HCT116 (cell line): ENCODE results near the gene CCNJL. TPM values are rescaled to one million over a fixed set of nuclear protein-coding genes. Genes with fewer than 3 reads are reported as not detected.

Experiments used
- ATAC-seq: fragments of 200-7000 bp; cut with Tn5 transposase; 2 replicates; pipeline ENCODE4 v1.9.1; 2020; ENCODE audit warnings: mild to moderate bottlenecking, moderate library complexity
- BruUV-seq: library from RNA; stranded (reverse); fragments of 400-500 nt; replicated peaks from 2 replicates; lab custom pipeline; 2021; lab: Mats Ljungman, UMichigan
- CTCF ChIA-PET: fragments of 300-600 bp; sonication (Branson Sonifier 250); formaldehyde crosslinking; loops from one replicate; lab custom pipeline; 2021; ENCODE audit warnings: antibody characterized with exemption; lab: Charles Lee
- POLR2A ChIA-PET: fragments of 300-600, 350-600 bp; sonication (Branson Sonifier 250); formaldehyde crosslinking; loops from one replicate; lab custom pipeline; 2021; ENCODE audit warnings: antibody characterized with exemption; lab: Charles Lee
- RAD21 ChIA-PET, 2 experiments: fragments of 300-600 bp; sonication (Branson Sonifier 250); formaldehyde crosslinking; loops; one replicate each; lab custom pipeline; 2023; ENCODE audit warnings: low total read pairs in 2 of 2; ENCODE audit not compliant: uncharacterized antibody in 2 of 2, unreplicated experiment in 2 of 2, low non-redundant PET in 1 of 2; lab: Charles Lee
- DNase-seq: peaks from one replicate; pipeline ENCODE4 v3.0.0-alpha.2; 2010; ENCODE audit warnings: low read depth, low spot score
- H2AFZ ChIP-seq: fragments of 200-600 bp; shearing (Covaris generic), sonication (generic); 2 replicates; pipeline ENCODE4 v1.6.1; 2017; ENCODE audit warnings: low read depth, mixed run types, mixed read lengths, antibody characterized with exemption, low read length; ENCODE audit not compliant: poor library complexity, severe bottlenecking
- H3K27ac ChIP-seq: 2 replicates; pipeline ENCODE4 v1.5.1; 2012; ENCODE audit warnings: low read depth, low read length
- H3K27me3 ChIP-seq: fragments of 200-600 bp; sonication (generic); 2 replicates; pipeline ENCODE4 v1.6.1; 2016; ENCODE audit warnings: mixed run types, low read length, mixed read lengths; ENCODE audit not compliant: insufficient read depth
- H3K36me3 ChIP-seq, 2 experiments: fragments of 200-500 bp in 1 of 2; fragments of 200-600 bp in 1 of 2; sonication (Bioruptor generic) in 1 of 2; sonication (generic) in 1 of 2; 2 replicates each; pipeline versions ENCODE4 v1.5.1 to v1.6.1; 2014 to 2016; ENCODE audit warnings: low read length in 2 of 2, inconsistent platforms in 1 of 2, mixed read lengths in 1 of 2, mixed run types in 1 of 2; ENCODE audit not compliant: insufficient read depth in 2 of 2, control insufficient read depth in 1 of 2
- H3K4me1 ChIP-seq, 2 experiments: fragments of 200-600 bp in 1 of 2; sonication (generic) in 1 of 2; 2 replicates each; pipeline versions ENCODE4 v1.5.1 to v1.6.1; 2012 to 2017; ENCODE audit warnings: low read length in 2 of 2, inconsistent platforms in 1 of 2, mild to moderate bottlenecking in 1 of 2, mixed read lengths in 1 of 2, mixed run types in 1 of 2, moderate library complexity in 1 of 2; ENCODE audit not compliant: insufficient read depth in 2 of 2, control insufficient read depth in 1 of 2
- H3K4me2 ChIP-seq: fragments of 200-600 bp; sonication (generic); 2 replicates; pipeline ENCODE4 v1.6.1; 2017; ENCODE audit warnings: mixed run types, low read length, mixed read lengths
- H3K4me3 ChIP-seq, 2 experiments: fragments of 200-600 bp in 1 of 2; sonication (generic) in 1 of 2; replicated peaks in 1 of 2; 2 replicates each; pipeline ENCODE4 v1.5.1; 2011 to 2016; ENCODE audit warnings: low read length in 2 of 2, control low read depth in 1 of 2, low read depth in 1 of 2, mild to moderate bottlenecking in 1 of 2, mixed read lengths in 1 of 2, mixed run types in 1 of 2
- H3K79me2 ChIP-seq: fragments of 200-600 bp; sonication (generic); 2 replicates; pipeline ENCODE4 v1.6.1; 2017; ENCODE audit warnings: mild to moderate bottlenecking, mixed run types, low read length, moderate library complexity, mixed read lengths; ENCODE audit not compliant: insufficient read depth
- H3K9ac ChIP-seq: fragments of 200-600 bp; sonication (generic); 2 replicates; pipeline ENCODE4 v1.6.1; 2016; ENCODE audit warnings: low read length, mixed read lengths
- H3K9me2 ChIP-seq: fragments of 200-600 bp; sonication (generic), shearing (Covaris generic); 2 replicates; pipeline ENCODE4 v1.6.1; 2017; ENCODE audit warnings: mixed run types, mild to moderate bottlenecking, moderate library complexity; ENCODE audit not compliant: insufficient read depth
- H3K9me3 ChIP-seq, 2 experiments: fragments of 200-500 bp in 1 of 2; fragments of 200-600 bp in 1 of 2; sonication (Bioruptor generic) in 1 of 2; sonication (generic) in 1 of 2; 2 replicates each; pipeline ENCODE4 v1.6.1; 2014 to 2017; ENCODE audit warnings: low read length in 2 of 2, mixed read lengths in 2 of 2, inconsistent platforms in 1 of 2, low read depth in 1 of 2, mild to moderate bottlenecking in 1 of 2, mixed run types in 1 of 2, moderate library complexity in 1 of 2; ENCODE audit not compliant: control insufficient read depth in 1 of 2, insufficient read depth in 1 of 2
- H4K20me1 ChIP-seq: fragments of 200-600 bp; sonication (generic), shearing (Covaris generic); 2 replicates; pipeline ENCODE4 v1.6.1; 2017; ENCODE audit warnings: mixed run types, mild to moderate bottlenecking, moderate library complexity; ENCODE audit not compliant: insufficient read depth
- CBX3 ChIP-seq: IDR thresholded peaks from 2 replicates; pipeline ENCODE4 v1.6.1; 2012; ENCODE audit warnings: low read depth
- CEBPB ChIP-seq: IDR thresholded peaks from 2 replicates; pipeline ENCODE4 v1.6.1; 2012; ENCODE audit warnings: low read depth
- EGR1 ChIP-seq: IDR thresholded peaks from 2 replicates; pipeline ENCODE4 v1.6.1; 2012; ENCODE audit warnings: low read depth
- ELF1 ChIP-seq: IDR thresholded peaks from 2 replicates; pipeline ENCODE4 v1.6.1; 2012; ENCODE audit warnings: low read depth, borderline replicate concordance
- EZH2phosphoT487 ChIP-seq: fragments of 200-600 bp; IDR thresholded peaks from 2 replicates; pipeline ENCODE4 v1.6.1; 2018; ENCODE audit warnings: antibody characterized with exemption, borderline replicate concordance
- FOSL1 ChIP-seq: IDR thresholded peaks from 2 replicates; pipeline ENCODE4 v1.6.1; 2012; ENCODE audit warnings: low read depth
- JUND ChIP-seq: IDR thresholded peaks from 2 replicates; pipeline ENCODE4 v1.6.1; 2012
- POLR2A ChIP-seq: IDR thresholded peaks from 2 replicates; pipeline ENCODE4 v1.7.0; 2011; ENCODE audit warnings: borderline replicate concordance; ENCODE audit not compliant: insufficient read depth, insufficient read length; ENCODE audit errors: extremely low read depth
- POLR2AphosphoS5 ChIP-seq: IDR thresholded peaks from 2 replicates; pipeline ENCODE4 v1.6.1; 2011; ENCODE audit warnings: mild to moderate bottlenecking, low read depth, low read length, moderate library complexity
- SIN3A ChIP-seq: IDR thresholded peaks from 2 replicates; pipeline ENCODE4 v1.6.1; 2012; ENCODE audit warnings: low read depth
- SP1 ChIP-seq: IDR thresholded peaks from 2 replicates; pipeline ENCODE4 v1.6.1; 2012; ENCODE audit warnings: low read depth
- SRF ChIP-seq: IDR thresholded peaks from 2 replicates; pipeline ENCODE4 v1.6.1; 2012; ENCODE audit warnings: low read depth
- YY1 ChIP-seq: IDR thresholded peaks from 2 replicates; pipeline ENCODE4 v1.6.1; 2011; ENCODE audit warnings: low read length, low read depth, moderate library complexity, mild to moderate bottlenecking; ENCODE audit not compliant: insufficient replicate concordance; ENCODE audit errors: extremely low read depth
- ZFX ChIP-seq: fragments of 450-650 bp; IDR thresholded peaks from 2 replicates; pipeline ENCODE4 v1.6.1; 2017
- ZNF274 ChIP-seq: fragments of 200-500 bp; sonication (Bioruptor generic); IDR thresholded peaks from 2 replicates; pipeline ENCODE4 v1.6.1; 2014; ENCODE audit warnings: mild to moderate bottlenecking, low read depth, low read length, inconsistent platforms
- intact Hi-C: fragments of 100-400 bp; cut with micrococcal nuclease; formaldehyde crosslinking; loops from 2 replicates; pipeline ENCODE4 v1.10.0; 2022
- total RNA-seq: library from RNA; stranded (reverse); gene quantifications from one replicate; pipeline ENCODE4 v1.2.1, GENCODE V29; 2021; ENCODE audit not compliant: unreplicated experiment
- TF ChIP-seq, protein P1 (sequence below): IDR thresholded peaks from 2 replicates; pipeline ENCODE4 v1.6.1; 2012
- TF ChIP-seq, protein P2 (sequence below), 3 experiments: fragments of 200-600 bp in 1 of 3; sonication (generic) in 1 of 3; IDR thresholded peaks in 2 of 3; conservative IDR thresholded peaks in 1 of 3; 2 replicates each; pipeline ENCODE4 v1.5.1; 2012 to 2017; ENCODE audit warnings: low read depth in 2 of 3, low read length in 2 of 3, antibody characterized with exemption in 1 of 3, borderline replicate concordance in 1 of 3, control low read depth in 1 of 3, mild to moderate bottlenecking in 1 of 3, mixed read lengths in 1 of 3, mixed run types in 1 of 3, moderate library complexity in 1 of 3; ENCODE audit not compliant: insufficient read depth in 1 of 3
- TF ChIP-seq, protein P3 (sequence below): IDR thresholded peaks from 2 replicates; pipeline ENCODE4 v1.6.1; 2011; ENCODE audit warnings: mild to moderate bottlenecking, low read length, moderate library complexity; ENCODE audit not compliant: insufficient replicate concordance; ENCODE audit errors: extremely low read depth
- TF ChIP-seq, protein P4 (sequence below): IDR thresholded peaks from 2 replicates; pipeline ENCODE4 v1.6.1; 2012

Gene CCNJL
- total RNA-seq, 1 experiment from 2014 or later = 2.9 TPM

DNA sequence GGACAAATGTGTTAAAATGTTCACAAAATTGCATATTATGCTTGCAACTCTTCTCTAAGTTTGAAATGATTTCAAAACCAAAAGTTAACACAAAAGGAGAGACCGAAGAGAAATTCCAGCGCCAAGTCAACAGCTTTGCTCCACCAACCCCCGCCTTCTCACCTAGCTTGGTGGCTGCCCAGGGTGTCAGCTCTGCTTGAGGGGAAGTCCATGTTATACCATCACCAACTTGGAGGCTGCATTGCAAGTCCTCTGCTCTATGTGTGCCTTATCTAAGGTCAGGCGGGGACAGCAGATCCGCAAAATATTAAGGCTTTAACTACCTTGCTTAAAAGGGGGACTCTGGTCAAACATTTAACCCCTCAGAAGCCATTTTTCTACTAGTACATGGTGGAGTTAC, 14.6 kb downstream of the CCNJL start:
- Histone ChIP-seq H3K4me1 (no peaks in the 10 kb centered on the region), H3K79me2 (no peaks in the 10 kb centered on the region), H3K27me3 (no peaks in the 10 kb centered on the region), H4K20me1 (no peaks in the 10 kb centered on the region), H3K4me3 (no peak overlapping the region), H3K9me2 (no peaks in the 10 kb centered on the region), H3K36me3 (no peaks in the 10 kb centered on the region), H3K9ac (no peak overlapping the region), H3K4me2 (no peak overlapping the region), H2AFZ (no peak overlapping the region), H3K9me3 (no peaks in the 10 kb centered on the region), H3K27ac (no peak overlapping the region)
- ChIA-PET POLR2A (interaction anchor here (0.7 kb wide), 1 partner anchor 178 kb away, joined by 4 read pairs; the partner anchor contains the start of gene PWWP2A), CTCF (no interaction called here), RAD21 (no interaction called here)
- intact Hi-C loops = no loop called here
- DNase-seq (no peak), ATAC-seq (no peak)
- no TSS peak for BruUV-seq
- no peak for TF ChIP-seq EZH2phosphoT487
- no peak for TF ChIP-seq JUND
- no peak for TF ChIP-seq SRF
- TF ChIP-seq ZNF274 = no peak
- TF ChIP-seq, protein P1, sequence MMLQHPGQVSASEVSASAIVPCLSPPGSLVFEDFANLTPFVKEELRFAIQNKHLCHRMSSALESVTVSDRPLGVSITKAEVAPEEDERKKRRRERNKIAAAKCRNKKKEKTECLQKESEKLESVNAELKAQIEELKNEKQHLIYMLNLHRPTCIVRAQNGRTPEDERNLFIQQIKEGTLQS = no peak
- no peak for TF ChIP-seq SIN3A
- TF ChIP-seq, protein P2, sequence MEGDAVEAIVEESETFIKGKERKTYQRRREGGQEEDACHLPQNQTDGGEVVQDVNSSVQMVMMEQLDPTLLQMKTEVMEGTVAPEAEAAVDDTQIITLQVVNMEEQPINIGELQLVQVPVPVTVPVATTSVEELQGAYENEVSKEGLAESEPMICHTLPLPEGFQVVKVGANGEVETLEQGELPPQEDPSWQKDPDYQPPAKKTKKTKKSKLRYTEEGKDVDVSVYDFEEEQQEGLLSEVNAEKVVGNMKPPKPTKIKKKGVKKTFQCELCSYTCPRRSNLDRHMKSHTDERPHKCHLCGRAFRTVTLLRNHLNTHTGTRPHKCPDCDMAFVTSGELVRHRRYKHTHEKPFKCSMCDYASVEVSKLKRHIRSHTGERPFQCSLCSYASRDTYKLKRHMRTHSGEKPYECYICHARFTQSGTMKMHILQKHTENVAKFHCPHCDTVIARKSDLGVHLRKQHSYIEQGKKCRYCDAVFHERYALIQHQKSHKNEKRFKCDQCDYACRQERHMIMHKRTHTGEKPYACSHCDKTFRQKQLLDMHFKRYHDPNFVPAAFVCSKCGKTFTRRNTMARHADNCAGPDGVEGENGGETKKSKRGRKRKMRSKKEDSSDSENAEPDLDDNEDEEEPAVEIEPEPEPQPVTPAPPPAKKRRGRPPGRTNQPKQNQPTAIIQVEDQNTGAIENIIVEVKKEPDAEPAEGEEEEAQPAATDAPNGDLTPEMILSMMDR (IDR thresholded peaks at IDR 0.05 in 2 of 3, conservative IDR thresholded peaks at IDR 0.05 in 1 of 3; ENCODE audit: borderline replicate concordance in 1 of 3, insufficient read depth in 1 of 3, low read depth in 2 of 3, low read length in 2 of 3) = no peak
- TF ChIP-seq ZFX = no peak
- no peak for TF ChIP-seq POLR2AphosphoS5
- no peak for TF ChIP-seq POLR2A
- no peak for TF ChIP-seq ELF1
- TF ChIP-seq, protein P3, sequence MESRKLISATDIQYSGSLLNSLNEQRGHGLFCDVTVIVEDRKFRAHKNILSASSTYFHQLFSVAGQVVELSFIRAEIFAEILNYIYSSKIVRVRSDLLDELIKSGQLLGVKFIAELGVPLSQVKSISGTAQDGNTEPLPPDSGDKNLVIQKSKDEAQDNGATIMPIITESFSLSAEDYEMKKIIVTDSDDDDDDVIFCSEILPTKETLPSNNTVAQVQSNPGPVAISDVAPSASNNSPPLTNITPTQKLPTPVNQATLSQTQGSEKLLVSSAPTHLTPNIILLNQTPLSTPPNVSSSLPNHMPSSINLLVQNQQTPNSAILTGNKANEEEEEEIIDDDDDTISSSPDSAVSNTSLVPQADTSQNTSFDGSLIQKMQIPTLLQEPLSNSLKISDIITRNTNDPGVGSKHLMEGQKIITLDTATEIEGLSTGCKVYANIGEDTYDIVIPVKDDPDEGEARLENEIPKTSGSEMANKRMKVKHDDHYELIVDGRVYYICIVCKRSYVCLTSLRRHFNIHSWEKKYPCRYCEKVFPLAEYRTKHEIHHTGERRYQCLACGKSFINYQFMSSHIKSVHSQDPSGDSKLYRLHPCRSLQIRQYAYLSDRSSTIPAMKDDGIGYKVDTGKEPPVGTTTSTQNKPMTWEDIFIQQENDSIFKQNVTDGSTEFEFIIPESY = no peak
- TF ChIP-seq FOSL1 = no peak
- no peak for TF ChIP-seq CBX3
- no peak for TF ChIP-seq YY1
- no peak for TF ChIP-seq EGR1
- TF ChIP-seq CEBPB = no peak
- TF ChIP-seq, protein P4, sequence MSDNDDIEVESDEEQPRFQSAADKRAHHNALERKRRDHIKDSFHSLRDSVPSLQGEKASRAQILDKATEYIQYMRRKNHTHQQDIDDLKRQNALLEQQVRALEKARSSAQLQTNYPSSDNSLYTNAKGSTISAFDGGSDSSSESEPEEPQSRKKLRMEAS = no peak
- TF ChIP-seq SP1 = no peak
